Glutamatergic neuron (in vitro differentiated cells): ENCODE measurements around the gene MLST8. TPM values are rescaled to one million over a fixed set of nuclear protein-coding genes. Genes with fewer than 3 reads are reported as not detected.
A peak's percentile ranks its signal among the peaks of the same experiment; 100 is the strongest.

Experiments used
- DNase-seq: peaks from one replicate; pipeline ENCODE4 v3.0.0; 2022
- H3K27ac Mint-ChIP-seq: one replicate; pipeline ENCODE4 v1.8.0; 2020; ENCODE audit warnings: mild to moderate bottlenecking, mixed read lengths, inconsistent platforms; ENCODE audit not compliant: unreplicated experiment
- H3K27me3 Mint-ChIP-seq: one replicate; pipeline ENCODE4 v1.8.0; 2020; ENCODE audit warnings: mild to moderate bottlenecking, moderate library complexity, mixed read lengths, inconsistent platforms; ENCODE audit not compliant: unreplicated experiment
- H3K36me3 Mint-ChIP-seq: one replicate; pipeline ENCODE4 v1.8.0; 2020; ENCODE audit warnings: mild to moderate bottlenecking, mixed read lengths, inconsistent platforms; ENCODE audit not compliant: unreplicated experiment
- H3K4me1 Mint-ChIP-seq: one replicate; pipeline ENCODE4 v1.8.0; 2020; ENCODE audit warnings: mild to moderate bottlenecking, low read depth, mixed read lengths, inconsistent platforms; ENCODE audit not compliant: unreplicated experiment
- H3K4me3 Mint-ChIP-seq: one replicate; pipeline ENCODE4 v1.8.0; 2020; ENCODE audit warnings: mild to moderate bottlenecking, mixed read lengths, inconsistent platforms; ENCODE audit not compliant: unreplicated experiment
- H3K9me3 Mint-ChIP-seq: one replicate; pipeline ENCODE4 v1.8.0; 2020; ENCODE audit warnings: mild to moderate bottlenecking, moderate library complexity, mixed read lengths, inconsistent platforms; ENCODE audit not compliant: unreplicated experiment
- CTCF ChIP-seq: fragments of 200-600 bp; sonication (generic); IDR thresholded peaks from one replicate; pipeline ENCODE4 v1.5.0; 2021; ENCODE audit not compliant: partially characterized antibody, unreplicated experiment
- total RNA-seq: library from RNA; stranded (reverse); fragmentation: NEBNext Ultra II Directional; extraction: Animal tissue kit (Norgen Biotek cat#: 25700); gene quantifications from one replicate; pipeline ENCODE4 v1.2.1, GENCODE V29; 2021; ENCODE audit not compliant: unreplicated experiment

The MLST8 gene
- total RNA-seq, 1 donor from 2014 or later, result 57.9 TPM

GRCh38 chr16:2158262-2158638, 47.0 kb upstream of the MLST8 start:
- Mint-ChIP-seq H3K36me3 (no peaks in the 10 kb centered on the region), H3K4me1 (peaks cover 13% of the 10 kb centered on the region), H3K27me3 (peaks cover 15% of the 10 kb centered on the region), H3K4me3 (no peak overlapping the region), H3K9me3 (peaks cover 12% of the 10 kb centered on the region), H3K27ac (no peak overlapping the region)
- no peak for TF ChIP-seq CTCF
- DNase-seq, result no peak

- H3K36me3 Mint-ChIP-seq, result no peaks in the 10 kb centered on the region
- H3K4me1 Mint-ChIP-seq, result peaks cover 13% of the 10 kb centered on the region
- H3K4me3 Mint-ChIP-seq, result peak overlapping the region; percentile 34
- peak overlapping the region; percentile 73 for H3K27ac Mint-ChIP-seq
- H3K27me3 Mint-ChIP-seq, result peaks cover 15% of the 10 kb centered on the region
- peaks cover 10% of the 10 kb centered on the region for H3K9me3 Mint-ChIP-seq
- DNase-seq, result no peak
- no peak for TF ChIP-seq CTCF
Measured at GRCh38 chr16:2159175-2159838, 45.9 kb upstream of the MLST8 start.

- no peak overlapping the region for H3K27ac Mint-ChIP-seq
- H3K4me3 Mint-ChIP-seq, result no peak overlapping the region
- H3K36me3 Mint-ChIP-seq, result no peaks in the 10 kb centered on the region
- H3K9me3 Mint-ChIP-seq, result peaks cover 4% of the 10 kb centered on the region
- peaks cover 13% of the 10 kb centered on the region for H3K4me1 Mint-ChIP-seq
- peaks cover 10% of the 10 kb centered on the region for H3K27me3 Mint-ChIP-seq
- peak; percentile 46 for DNase-seq
- TF ChIP-seq CTCF, result no peak
Measured at GRCh38 chr16:2160915-2161551, 44.2 kb upstream of the MLST8 start.

GRCh38 chr16:2161911-2162310, 43.3 kb upstream of the MLST8 start:
- Mint-ChIP-seq H3K27ac (no peak overlapping the region), H3K27me3 (peaks cover 5% of the 10 kb centered on the region), H3K4me1 (peaks cover 12% of the 10 kb centered on the region), H3K9me3 (peaks cover 2% of the 10 kb centered on the region), H3K36me3 (no peaks in the 10 kb centered on the region), H3K4me3 (no peak overlapping the region)
- no peak for DNase-seq
- no peak for TF ChIP-seq CTCF

GRCh38 chr16:2162676-2163118, 42.6 kb upstream of the MLST8 start:
- Mint-ChIP-seq H3K9me3 (no peaks in the 10 kb centered on the region), H3K27me3 (peaks cover 5% of the 10 kb centered on the region), H3K36me3 (no peaks in the 10 kb centered on the region), H3K4me3 (no peak overlapping the region), H3K27ac (no peak overlapping the region), H3K4me1 (peaks cover 6% of the 10 kb centered on the region)
- no peak for DNase-seq
- TF ChIP-seq CTCF, result no peak
